ENCODE data around the gene PRG3.

The PRG3 gene

GRCh38 chr11:57399972-57400578 lies 19.1 kb upstream of the PRG3 start:
- H3K4me3 ChIP-seq (ENCODE audit: insufficient read depth, low read length, poor library complexity, severe bottlenecking): no peak overlapping the region

GRCh38 chr11:57399221-57399620 lies 18.3 kb upstream of the PRG3 start:
- Histone ChIP-seq H3K9me2 (replicated peaks; ENCODE audit: insufficient read depth, low read length) (no peaks in the 10 kb centered on the region), H3F3A (ENCODE audit: insufficient read depth) (no peaks in the 10 kb centered on the region), H3K4me3 (ENCODE audit: insufficient read depth, low read length, poor library complexity, severe bottlenecking) (no peak overlapping the region), H3K9me3 (ENCODE audit: insufficient read depth, low read length) (no peaks in the 10 kb centered on the region), H4K20me1 (ENCODE audit: low read depth, low read length) (no peaks in the 10 kb centered on the region), H3K9ac (ENCODE audit: low read length) (no peak overlapping the region), H3K27me3 (ENCODE audit: low read length) (no peaks in the 10 kb centered on the region), H2AFZ (ENCODE audit: low read depth, low read length, severe bottlenecking) (no peak overlapping the region), H3K27ac (ENCODE audit: low read depth, low read length) (no peak overlapping the region), H3K79me2 (ENCODE audit: insufficient read depth, low read length) (no peaks in the 10 kb centered on the region), H3K4me2 (ENCODE audit: low read depth, low read length, poor library complexity, severe bottlenecking) (no peak overlapping the region), H3K36me3 (ENCODE audit: low read length) (no peaks in the 10 kb centered on the region)
- no peak for TF ChIP-seq EZH2phosphoT487 (conservative IDR thresholded peaks at IDR 0.05; ENCODE audit: low read length)
- TF ChIP-seq CTCF (IDR thresholded peaks at IDR 0.05; ENCODE audit: insufficient read depth, low read length, poor library complexity, severe bottlenecking): no peak

More at GRCh38 chr11:57399972-57400578, 19.1 kb upstream of the PRG3 start:
- Histone ChIP-seq H3K79me2 (ENCODE audit: insufficient read depth, low read length) (no peaks in the 10 kb centered on the region), H4K20me1 (ENCODE audit: low read depth, low read length) (no peaks in the 10 kb centered on the region), H3K27me3 (ENCODE audit: low read length) (no peaks in the 10 kb centered on the region), H3K9ac (ENCODE audit: low read length) (no peak overlapping the region), H3K4me2 (ENCODE audit: low read depth, low read length, poor library complexity, severe bottlenecking) (no peak overlapping the region), H3K36me3 (ENCODE audit: low read length) (no peaks in the 10 kb centered on the region), H3F3A (ENCODE audit: insufficient read depth) (no peaks in the 10 kb centered on the region), H3K9me3 (ENCODE audit: insufficient read depth, low read length) (no peaks in the 10 kb centered on the region), H3K27ac (ENCODE audit: low read depth, low read length) (no peak overlapping the region), H2AFZ (ENCODE audit: low read depth, low read length, severe bottlenecking) (no peak overlapping the region), H3K9me2 (replicated peaks; ENCODE audit: insufficient read depth, low read length) (no peaks in the 10 kb centered on the region)
- TF ChIP-seq EZH2phosphoT487 (conservative IDR thresholded peaks at IDR 0.05; ENCODE audit: low read length): no peak
- no peak for TF ChIP-seq CTCF (IDR thresholded peaks at IDR 0.05; ENCODE audit: insufficient read depth, low read length, poor library complexity, severe bottlenecking)

- Histone ChIP-seq H3K27me3 (ENCODE audit: low read length) (no peaks in the 10 kb centered on the region), H4K20me1 (ENCODE audit: low read depth, low read length) (no peaks in the 10 kb centered on the region), H3K9me3 (ENCODE audit: insufficient read depth, low read length) (no peaks in the 10 kb centered on the region), H3F3A (ENCODE audit: insufficient read depth) (no peaks in the 10 kb centered on the region), H3K27ac (ENCODE audit: low read depth, low read length) (no peak overlapping the region), H3K9me2 (replicated peaks; ENCODE audit: insufficient read depth, low read length) (no peaks in the 10 kb centered on the region), H3K4me3 (ENCODE audit: insufficient read depth, low read length, poor library complexity, severe bottlenecking) (no peak overlapping the region), H3K9ac (ENCODE audit: low read length) (no peak overlapping the region), H3K4me2 (ENCODE audit: low read depth, low read length, poor library complexity, severe bottlenecking) (no peak overlapping the region), H3K36me3 (ENCODE audit: low read length) (no peaks in the 10 kb centered on the region), H3K79me2 (ENCODE audit: insufficient read depth, low read length) (no peaks in the 10 kb centered on the region), H2AFZ (ENCODE audit: low read depth, low read length, severe bottlenecking) (no peak overlapping the region)
- TF ChIP-seq CTCF (IDR thresholded peaks at IDR 0.05; ENCODE audit: insufficient read depth, low read length, poor library complexity, severe bottlenecking) (no peak), EZH2phosphoT487 (conservative IDR thresholded peaks at IDR 0.05; ENCODE audit: low read length) (no peak)
Observed at GRCh38 chr11:57397394-57397990, 16.5 kb upstream of the PRG3 start.
